GM18519 (cell line): Measurements from ENCODE around the gene AHSG.
A peak's percentile ranks its signal among the peaks of the same experiment; 100 is the strongest.

Source experiments
- ATAC-seq: cut with Tn5 transposase; IDR thresholded peaks from one replicate; pipeline ENCODE4 v1.9.1; 2021; ENCODE audit warnings: mild to moderate bottlenecking, moderate library complexity; ENCODE audit not compliant: unreplicated experiment, low FRiP score

Gene AHSG

GRCh38 chr3:186592682-186593081 lies 20.2 kb upstream of the AHSG start:
- no peak for ATAC-seq

- ATAC-seq, result no peak
These were observed 19.0 kb upstream of the AHSG start for GRCh38 chr3:186593862-186594261.

GRCh38 chr3:186594591-186595113 lies 18.2 kb upstream of the AHSG start:
- ATAC-seq, result no peak

GRCh38 chr3:186596568-186597287 lies 16.1 kb upstream of the AHSG start:
- no peak for ATAC-seq

- ATAC-seq, result no peak
These were observed 14.6 kb upstream of the AHSG start for GRCh38 chr3:186598108-186598784.

GRCh38 chr3:186598794-186599141 lies 14.1 kb upstream of the AHSG start:
- ATAC-seq, result no peak

- no peak for ATAC-seq
These were observed 13.6 kb upstream of the AHSG start for GRCh38 chr3:186599142-186599784.

GRCh38 chr3:186599785-186600166 lies 13.1 kb upstream of the AHSG start:
- ATAC-seq, result no peak

GRCh38 chr3:186600896-186601295 lies 12.0 kb upstream of the AHSG start:
- no peak for ATAC-seq

- ATAC-seq, result no peak
These were observed 9.7 kb upstream of the AHSG start for GRCh38 chr3:186603159-186603558.

GRCh38 chr3:186605078-186605477 lies 7.8 kb upstream of the AHSG start:
- no peak for ATAC-seq

GRCh38 chr3:186605561-186606545 lies 7.0 kb upstream of the AHSG start:
- ATAC-seq, result no peak

- no peak for ATAC-seq
These were observed 4.1 kb upstream of the AHSG start for GRCh38 chr3:186608624-186609215.

- no peak for ATAC-seq
These were observed 3.5 kb upstream of the AHSG start for GRCh38 chr3:186609247-186609868.

GRCh38 chr3:186612065-186612464 lies 795 bp upstream of the AHSG start:
- no peak for ATAC-seq

GRCh38 chr3:186613637-186614265 lies 891 bp downstream of the AHSG start:
- ATAC-seq, result no peak

GRCh38 chr3:186614266-186614596 lies 1.4 kb downstream of the AHSG start:
- ATAC-seq, result no peak

- peak; percentile 54 for ATAC-seq
These were observed 2.0 kb downstream of the AHSG start for GRCh38 chr3:186614597-186615483.
